ENCODE results near the gene FGF14. TPM values are rescaled to one million over a fixed set of nuclear protein-coding genes. Genes with fewer than 3 reads are reported as not detected.

The FGF14 gene
- total RNA-seq, 1 donor from 2014 or later = not detected

DNA sequence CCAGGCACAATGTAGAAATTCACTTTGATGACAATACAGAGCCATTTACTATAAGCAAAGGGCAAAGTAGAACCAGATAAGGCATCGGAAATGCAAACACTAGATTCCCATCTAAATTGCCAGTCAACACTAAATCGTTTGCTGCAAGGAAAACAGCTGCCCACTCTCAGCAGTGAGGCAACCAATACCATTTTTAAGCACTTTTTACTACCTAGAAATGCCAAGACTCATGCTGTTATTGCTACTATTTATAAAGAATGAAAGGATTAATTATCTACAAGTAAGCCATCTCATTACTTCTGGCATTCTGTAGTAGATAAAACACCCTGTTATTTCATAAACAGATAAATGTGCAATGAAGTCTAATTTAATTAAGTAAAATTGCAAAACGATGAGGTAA, 422.0 kb downstream of the FGF14 start:
- DNase-seq (ENCODE audit: low read depth) (no peak), FAIRE-seq (no peak)
- H3K27me3 ChIP-seq (ENCODE audit: control insufficient read depth, insufficient read depth, low read length) = no peaks in the 10 kb centered on the region
- H3K36me3 ChIP-seq (ENCODE audit: control insufficient read depth, insufficient read depth, low read length) = no peaks in the 10 kb centered on the region
- TF ChIP-seq, protein P1, sequence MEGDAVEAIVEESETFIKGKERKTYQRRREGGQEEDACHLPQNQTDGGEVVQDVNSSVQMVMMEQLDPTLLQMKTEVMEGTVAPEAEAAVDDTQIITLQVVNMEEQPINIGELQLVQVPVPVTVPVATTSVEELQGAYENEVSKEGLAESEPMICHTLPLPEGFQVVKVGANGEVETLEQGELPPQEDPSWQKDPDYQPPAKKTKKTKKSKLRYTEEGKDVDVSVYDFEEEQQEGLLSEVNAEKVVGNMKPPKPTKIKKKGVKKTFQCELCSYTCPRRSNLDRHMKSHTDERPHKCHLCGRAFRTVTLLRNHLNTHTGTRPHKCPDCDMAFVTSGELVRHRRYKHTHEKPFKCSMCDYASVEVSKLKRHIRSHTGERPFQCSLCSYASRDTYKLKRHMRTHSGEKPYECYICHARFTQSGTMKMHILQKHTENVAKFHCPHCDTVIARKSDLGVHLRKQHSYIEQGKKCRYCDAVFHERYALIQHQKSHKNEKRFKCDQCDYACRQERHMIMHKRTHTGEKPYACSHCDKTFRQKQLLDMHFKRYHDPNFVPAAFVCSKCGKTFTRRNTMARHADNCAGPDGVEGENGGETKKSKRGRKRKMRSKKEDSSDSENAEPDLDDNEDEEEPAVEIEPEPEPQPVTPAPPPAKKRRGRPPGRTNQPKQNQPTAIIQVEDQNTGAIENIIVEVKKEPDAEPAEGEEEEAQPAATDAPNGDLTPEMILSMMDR (IDR thresholded peaks at IDR 0.05; ENCODE audit: insufficient read depth, low read length, severe bottlenecking) = no peak
- H3K4me3 ChIP-seq (ENCODE audit: low read depth, low read length) = no peak overlapping the region

DNA sequence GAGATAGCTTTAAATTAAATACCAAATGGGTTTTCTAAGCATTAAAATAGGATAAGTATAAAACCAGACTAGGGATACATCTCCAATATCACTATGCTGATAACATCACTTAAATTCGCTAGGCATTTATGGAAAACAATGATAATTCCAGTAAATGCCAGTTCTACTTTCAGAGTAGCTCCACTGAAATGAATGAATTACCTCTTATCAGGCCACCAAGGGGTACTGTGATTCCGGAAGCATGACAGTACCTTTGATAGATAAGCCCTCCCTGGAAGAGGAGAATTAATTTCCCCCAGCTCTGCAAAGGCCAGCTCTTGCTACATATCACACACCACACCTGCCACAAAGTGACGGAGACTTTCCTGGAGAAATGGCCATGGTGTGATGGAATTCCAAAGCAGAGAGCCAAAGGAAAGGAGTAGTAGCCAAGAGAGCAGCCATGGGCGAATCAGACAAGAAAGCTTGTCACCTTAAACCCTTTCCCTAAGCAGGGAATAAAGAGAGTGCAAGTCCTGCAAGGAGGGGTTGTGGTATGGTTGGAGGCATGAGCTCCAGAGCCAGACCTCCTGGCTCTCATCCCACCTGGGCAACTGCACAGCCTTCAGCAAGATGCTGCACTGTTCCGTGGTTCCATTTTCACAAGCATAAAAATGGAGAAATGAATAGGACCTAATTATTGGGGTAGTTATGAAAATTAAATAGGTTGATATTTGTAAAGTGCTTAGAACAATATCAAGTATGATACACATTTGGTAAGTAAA, 423.1 kb downstream of the FGF14 start:
- TF ChIP-seq, protein P1 (IDR thresholded peaks at IDR 0.05; ENCODE audit: insufficient read depth, low read length, severe bottlenecking) = no peak
- Histone ChIP-seq H3K4me3 (ENCODE audit: low read depth, low read length) (no peak overlapping the region), H3K36me3 (ENCODE audit: control insufficient read depth, insufficient read depth, low read length) (no peaks in the 10 kb centered on the region), H3K27me3 (ENCODE audit: control insufficient read depth, insufficient read depth, low read length) (no peaks in the 10 kb centered on the region)
- FAIRE-seq = no peak
- no peak for DNase-seq (ENCODE audit: low read depth)

DNA sequence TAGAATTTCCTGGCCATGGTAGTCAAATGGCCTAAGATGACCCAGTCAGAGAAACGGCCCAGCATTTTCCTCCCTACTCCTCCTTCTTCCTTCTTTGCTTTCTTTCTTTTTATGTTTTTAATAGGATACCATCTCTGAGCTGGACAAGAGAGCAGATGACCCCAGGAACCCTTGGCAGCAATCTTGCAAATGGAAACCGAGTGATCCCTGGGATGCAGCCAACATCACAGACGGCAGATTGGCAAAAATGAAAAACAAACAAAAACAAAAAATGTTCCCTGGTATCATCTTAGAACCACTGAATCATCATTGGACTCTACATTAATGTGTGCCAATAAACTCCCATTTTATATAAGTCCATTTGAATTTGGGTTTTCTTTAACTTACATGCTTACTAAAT, 424.4 kb downstream of the FGF14 start:
- no peak overlapping the region for H3K4me3 ChIP-seq (ENCODE audit: low read depth, low read length)
- H3K27me3 ChIP-seq (ENCODE audit: control insufficient read depth, insufficient read depth, low read length) = no peaks in the 10 kb centered on the region
- no peak for DNase-seq (ENCODE audit: low read depth)
- TF ChIP-seq, protein P1 (IDR thresholded peaks at IDR 0.05; ENCODE audit: insufficient read depth, low read length, severe bottlenecking) = no peak
- H3K36me3 ChIP-seq (ENCODE audit: control insufficient read depth, insufficient read depth, low read length) = no peaks in the 10 kb centered on the region
- FAIRE-seq = no peak

DNA sequence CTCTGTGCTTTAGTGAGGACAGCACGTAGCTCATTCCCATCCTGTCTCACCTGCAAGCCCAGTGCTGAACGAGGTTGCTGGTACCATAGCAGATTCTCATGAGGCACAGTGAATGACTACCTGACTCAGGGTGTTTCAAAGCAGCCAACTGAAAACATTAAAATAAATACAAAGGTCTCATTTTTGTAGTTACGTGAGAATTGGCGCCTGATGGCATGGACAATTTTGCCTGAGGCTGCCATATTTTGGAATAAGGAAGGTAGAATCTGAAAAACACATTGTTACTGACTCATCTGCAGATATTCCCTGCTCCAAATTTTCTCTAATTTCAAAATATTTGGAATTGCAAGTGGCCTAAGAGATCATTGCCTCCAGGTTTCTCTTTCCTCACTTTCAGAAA, 429.7 kb downstream of the FGF14 start:
- Histone ChIP-seq H3K36me3 (ENCODE audit: control insufficient read depth, insufficient read depth, low read length) (no peaks in the 10 kb centered on the region), H3K4me3 (ENCODE audit: low read depth, low read length) (no peak overlapping the region), H3K27me3 (ENCODE audit: control insufficient read depth, insufficient read depth, low read length) (no peaks in the 10 kb centered on the region)
- DNase-seq (ENCODE audit: low read depth) = no peak
- FAIRE-seq = peak; percentile 40
- TF ChIP-seq, protein P1 (IDR thresholded peaks at IDR 0.05; ENCODE audit: insufficient read depth, low read length, severe bottlenecking) = no peak

DNA sequence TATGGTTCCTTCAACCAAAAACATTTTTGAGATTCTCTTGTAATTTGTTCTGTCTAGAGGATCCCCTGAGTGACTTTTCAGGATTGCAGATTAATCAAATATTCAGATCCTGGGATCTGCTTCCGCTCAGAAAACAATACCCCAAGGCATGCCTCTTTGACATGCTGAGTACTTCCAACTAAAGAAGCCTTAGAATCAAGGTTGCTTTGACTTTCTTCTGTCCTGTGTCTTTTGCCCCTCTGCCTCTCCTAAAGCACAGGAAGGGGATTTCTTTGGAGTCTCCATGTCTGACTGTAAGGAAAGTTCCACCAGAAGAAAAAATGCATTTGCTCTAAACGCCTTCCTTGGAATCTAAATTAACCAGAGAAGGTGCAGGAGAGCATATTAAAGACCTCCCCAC, 431.5 kb downstream of the FGF14 start:
- no peak for FAIRE-seq
- H3K36me3 ChIP-seq (ENCODE audit: control insufficient read depth, insufficient read depth, low read length) = no peaks in the 10 kb centered on the region

More for the DNA sequence above, 431.5 kb downstream of the FGF14 start:
- Histone ChIP-seq H3K4me3 (ENCODE audit: low read depth, low read length) (no peak overlapping the region), H3K27me3 (ENCODE audit: control insufficient read depth, insufficient read depth, low read length) (no peaks in the 10 kb centered on the region)
- no peak for DNase-seq (ENCODE audit: low read depth)
- TF ChIP-seq, protein P1 (IDR thresholded peaks at IDR 0.05; ENCODE audit: insufficient read depth, low read length, severe bottlenecking) = no peak

All from bronchial epithelial cell (primary cell).